Measurements from ENCODE around the gene PCID2. TPM values are rescaled to one million over a fixed set of nuclear protein-coding genes. Genes with fewer than 3 reads are reported as not detected.
A peak's percentile ranks its signal among the peaks of the same experiment; 100 is the strongest.

PCID2 gene
- total RNA-seq, 2 experiments from 2014 or later, result 60.3 to 68.0 TPM

- peak overlapping the region; percentile 81 for H3K4me3 Mint-ChIP-seq
- no peaks in the 10 kb centered on the region for H3K9me3 Mint-ChIP-seq (ENCODE audit: low read depth)
- H3K4me1 Mint-ChIP-seq, result peaks cover 64% of the 10 kb centered on the region
- H3K27ac Mint-ChIP-seq, result peak overlapping the region; percentile 87
- H3K27me3 Mint-ChIP-seq, result no peaks in the 10 kb centered on the region
- DNase-seq (peak; percentile 82), ATAC-seq (peak; percentile 46)
- peaks cover 35% of the 10 kb centered on the region for H3K36me3 Mint-ChIP-seq
- CTCF ChIA-PET, result interaction anchor here (0.8 to 2.7 kb wide), 8 partner anchors 9 to 376 kb away, joined by 3 to 18 read pairs (median 4); partner anchors contain the start of genes LAMP1 and TFDP1
These were observed 1.4 kb upstream of the PCID2 start for GRCh38 chr13:113209759-113210421.

- peak within 1 kb of the TSS; percentile 88 for H3K27ac Mint-ChIP-seq
- CTCF ChIA-PET, result interaction anchor here (0.8 to 2.7 kb wide), 8 partner anchors 9 to 377 kb away, joined by 3 to 18 read pairs (median 4); partner anchors contain the start of genes LAMP1 and TFDP1
- peak; percentile 82 for DNase-seq
- H3K9me3 Mint-ChIP-seq (ENCODE audit: low read depth), result no peaks in the 10 kb centered on the region
- peak within 1 kb of the TSS; percentile 81 for H3K4me3 Mint-ChIP-seq
- ATAC-seq, result peak; percentile 65
- H3K27me3 Mint-ChIP-seq, result no peaks in the 10 kb centered on the region
- H3K4me1 Mint-ChIP-seq, result peaks cover 68% of the 10 kb centered on the region
- H3K36me3 Mint-ChIP-seq, result peaks cover 36% of the 10 kb centered on the region
These were observed 878 bp upstream of the PCID2 start, which contains the start of gene CUL4A for GRCh38 chr13:113209336-113209758. CUL4A (plus strand) TSS chr13:113209613; CDS start chr13:113209628, 15 bp downstream.

DNA sequence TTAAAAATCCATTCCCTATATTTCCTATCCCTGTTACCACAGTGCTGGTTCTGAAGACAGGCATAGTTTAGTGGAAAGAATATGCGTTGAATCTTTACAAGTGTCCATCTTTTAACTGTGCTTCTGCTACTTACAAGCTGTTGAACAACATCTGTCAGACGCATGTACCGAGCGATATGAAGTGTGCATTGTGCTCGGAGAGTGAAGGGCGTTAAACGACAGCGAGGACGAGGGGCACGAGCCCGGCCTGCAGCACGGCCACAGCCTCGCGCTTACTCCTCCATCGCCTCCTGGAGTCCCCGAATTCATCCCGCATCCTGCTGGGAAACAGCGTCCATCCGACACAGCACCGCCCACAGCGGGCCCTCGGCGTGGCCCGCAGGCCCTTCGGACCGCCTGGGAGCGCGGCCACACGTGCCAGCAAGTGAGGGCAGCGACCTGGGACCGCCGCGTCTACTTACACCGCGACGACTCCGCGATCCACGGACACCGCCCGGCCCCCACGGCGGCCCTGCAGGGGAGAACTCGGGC lies 514 bp downstream of the PCID2 start:
- ATAC-seq, result peak; percentile 1
- CTCF ChIA-PET, result interaction anchor here (1.0 to 2.7 kb wide), 7 partner anchors 11 to 519 kb away, joined by 3 to 18 read pairs (median 4); no protein-coding TSS in a partner anchor
- Mint-ChIP-seq H3K4me1 (peaks cover 66% of the 10 kb centered on the region), H3K27me3 (no peaks in the 10 kb centered on the region), H3K9me3 (ENCODE audit: low read depth) (no peaks in the 10 kb centered on the region), H3K4me3 (peak overlapping the region; percentile 81), H3K36me3 (peaks cover 33% of the 10 kb centered on the region), H3K27ac (peak overlapping the region; percentile 88)
- DNase-seq, result no peak

GRCh38 chr13:113207460-113207859 lies 1.0 kb downstream of the PCID2 start:
- H3K4me3 Mint-ChIP-seq, result peak overlapping the region; percentile 81
- peaks cover 33% of the 10 kb centered on the region for H3K36me3 Mint-ChIP-seq
- ATAC-seq (no peak), DNase-seq (no peak)
- H3K9me3 Mint-ChIP-seq (ENCODE audit: low read depth), result no peaks in the 10 kb centered on the region
- peak overlapping the region; percentile 88 for H3K27ac Mint-ChIP-seq
- peaks cover 65% of the 10 kb centered on the region for H3K4me1 Mint-ChIP-seq
- CTCF ChIA-PET, result interaction anchor here (1.0 to 1.6 kb wide), 8 partner anchors 11 to 519 kb away, joined by 3 to 4 read pairs (median 4); no protein-coding TSS in a partner anchor
- no peaks in the 10 kb centered on the region for H3K27me3 Mint-ChIP-seq

DNA sequence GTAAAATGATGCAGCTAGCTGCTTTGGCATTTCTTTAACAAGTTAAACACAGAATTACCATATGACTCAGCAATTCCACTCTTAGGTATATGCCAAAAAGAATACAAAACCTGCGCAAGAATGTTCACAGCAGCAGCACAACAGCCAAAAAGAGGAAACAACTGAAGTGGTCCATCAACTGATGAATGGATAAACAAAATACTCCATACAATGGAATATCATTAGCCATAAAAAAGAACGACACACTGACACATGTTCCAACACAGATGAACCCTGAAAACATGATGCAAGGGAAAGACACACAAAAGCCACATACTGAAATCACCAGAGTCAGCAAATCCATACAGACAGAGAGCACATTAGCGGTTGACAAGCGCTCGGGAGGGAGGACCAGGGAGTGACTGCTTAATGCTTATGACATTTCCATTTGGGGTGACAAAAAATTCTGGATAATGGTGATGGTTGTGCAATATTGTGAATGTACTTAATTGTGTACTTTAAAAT lies 3.0 kb downstream of the PCID2 start:
- H3K4me1 Mint-ChIP-seq, result peaks cover 56% of the 10 kb centered on the region
- H3K36me3 Mint-ChIP-seq, result peaks cover 20% of the 10 kb centered on the region
- CTCF ChIA-PET, result no interaction called here
- DNase-seq (no peak), ATAC-seq (no peak)
- peak overlapping the region; percentile 2 for H3K4me3 Mint-ChIP-seq
- no peaks in the 10 kb centered on the region for H3K27me3 Mint-ChIP-seq
- H3K27ac Mint-ChIP-seq, result peak overlapping the region; percentile 23
- H3K9me3 Mint-ChIP-seq (ENCODE audit: low read depth), result no peaks in the 10 kb centered on the region

DNA sequence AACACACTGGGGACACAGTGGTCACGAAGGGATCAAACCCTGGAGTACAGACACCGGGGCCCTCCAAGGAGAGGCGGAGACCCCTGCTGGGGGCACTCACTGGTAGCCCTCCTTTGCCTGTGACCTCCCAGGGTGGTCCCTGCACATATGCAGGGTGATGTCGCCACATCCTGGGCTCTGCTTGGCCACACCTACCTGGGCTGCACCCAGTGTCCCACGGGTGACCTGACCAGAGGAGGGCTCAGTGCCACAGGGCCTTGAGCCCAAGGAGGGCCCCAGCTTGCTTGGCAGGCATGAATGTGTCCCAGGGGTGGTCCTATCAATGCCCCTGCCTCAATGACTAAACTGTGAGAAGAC lies 4.1 kb downstream of the PCID2 start:
- Mint-ChIP-seq H3K27ac (no peak overlapping the region), H3K9me3 (ENCODE audit: low read depth) (no peaks in the 10 kb centered on the region), H3K4me1 (peaks cover 53% of the 10 kb centered on the region), H3K36me3 (peaks cover 23% of the 10 kb centered on the region), H3K27me3 (no peaks in the 10 kb centered on the region), H3K4me3 (no peak overlapping the region)
- CTCF ChIA-PET, result no interaction called here
- DNase-seq (no peak), ATAC-seq (no peak)

- ATAC-seq (no peak), DNase-seq (no peak)
- peaks cover 26% of the 10 kb centered on the region for H3K36me3 Mint-ChIP-seq
- H3K27me3 Mint-ChIP-seq, result no peaks in the 10 kb centered on the region
- CTCF ChIA-PET, result interaction anchor here (0.6 to 0.9 kb wide), 2 partner anchors 17 to 77 kb away, joined by 3 to 4 read pairs; no protein-coding TSS in a partner anchor
- H3K4me1 Mint-ChIP-seq, result peaks cover 53% of the 10 kb centered on the region
- peak overlapping the region; percentile 14 for H3K27ac Mint-ChIP-seq
- no peaks in the 10 kb centered on the region for H3K9me3 Mint-ChIP-seq (ENCODE audit: low read depth)
- no peak overlapping the region for H3K4me3 Mint-ChIP-seq
These were observed 4.7 kb downstream of the PCID2 start for GRCh38 chr13:113203507-113204377.

DNA sequence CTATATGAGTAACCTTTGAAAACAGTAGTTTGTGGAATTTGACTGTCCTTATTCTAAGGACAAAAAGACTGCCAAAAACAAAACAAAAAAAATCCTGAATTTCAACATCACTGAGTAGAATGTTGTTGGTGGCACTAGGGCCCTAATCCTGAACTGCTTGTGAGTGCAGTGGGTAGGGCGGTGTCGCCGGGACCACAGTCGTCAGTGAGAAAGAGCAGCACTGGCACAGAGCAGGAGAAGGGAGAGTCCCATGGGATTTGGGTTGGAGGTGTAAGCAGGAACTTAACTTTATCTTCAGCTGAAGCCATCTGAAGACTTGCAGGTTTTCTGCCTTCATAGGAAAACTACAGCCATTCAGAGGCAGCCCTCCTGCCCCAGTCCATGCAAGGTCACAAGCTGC lies 5.6 kb downstream of the PCID2 start:
- Mint-ChIP-seq H3K27ac (peak overlapping the region; percentile 14), H3K27me3 (no peaks in the 10 kb centered on the region), H3K4me3 (no peak overlapping the region), H3K4me1 (peaks cover 53% of the 10 kb centered on the region), H3K36me3 (peaks cover 29% of the 10 kb centered on the region), H3K9me3 (ENCODE audit: low read depth) (no peaks in the 10 kb centered on the region)
- ATAC-seq (no peak), DNase-seq (no peak)
- CTCF ChIA-PET, result interaction anchor here (0.9 kb wide), 1 partner anchor 76 kb away, joined by 3 read pairs; no protein-coding TSS in a partner anchor

DNA sequence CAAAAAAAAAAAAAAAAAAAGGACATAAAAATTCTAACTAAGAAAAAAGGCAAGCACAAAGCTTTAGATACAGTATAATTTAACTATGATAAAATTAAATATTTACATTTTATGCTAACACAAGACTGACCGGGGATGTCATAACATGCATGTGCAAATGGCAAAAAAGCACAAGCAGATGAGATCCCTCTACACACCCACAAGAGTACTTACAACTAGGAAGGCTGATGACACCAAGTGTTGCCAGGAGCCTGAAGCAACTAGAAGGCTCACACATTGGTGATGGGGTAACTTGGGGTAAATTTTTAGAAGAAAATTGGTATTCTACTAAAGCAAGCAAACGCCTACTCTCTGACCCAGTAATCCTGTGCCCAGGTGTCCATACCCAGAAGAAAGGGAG lies 6.7 kb downstream of the PCID2 start:
- no peak overlapping the region for H3K27ac Mint-ChIP-seq
- peaks cover 44% of the 10 kb centered on the region for H3K4me1 Mint-ChIP-seq
- no peak for DNase-seq
- CTCF ChIA-PET, result no interaction called here
- H3K36me3 Mint-ChIP-seq, result peaks cover 34% of the 10 kb centered on the region
- no peaks in the 10 kb centered on the region for H3K27me3 Mint-ChIP-seq
- H3K4me3 Mint-ChIP-seq, result no peak overlapping the region
- H3K9me3 Mint-ChIP-seq (ENCODE audit: low read depth), result no peaks in the 10 kb centered on the region
- ATAC-seq, result no peak

- Mint-ChIP-seq H3K4me1 (peaks cover 3% of the 10 kb centered on the region), H3K27ac (no peak overlapping the region), H3K4me3 (no peak overlapping the region), H3K27me3 (no peaks in the 10 kb centered on the region), H3K9me3 (ENCODE audit: low read depth) (no peaks in the 10 kb centered on the region), H3K36me3 (peaks cover 30% of the 10 kb centered on the region)
- CTCF ChIA-PET, result interaction anchor here (2.1 kb wide), 1 partner anchor 10 kb away, joined by 4 read pairs; no protein-coding TSS in a partner anchor
- DNase-seq (no peak), ATAC-seq (no peak)
These were observed 11.3 kb downstream of the PCID2 start for GRCh38 chr13:113196970-113197737.

DNA sequence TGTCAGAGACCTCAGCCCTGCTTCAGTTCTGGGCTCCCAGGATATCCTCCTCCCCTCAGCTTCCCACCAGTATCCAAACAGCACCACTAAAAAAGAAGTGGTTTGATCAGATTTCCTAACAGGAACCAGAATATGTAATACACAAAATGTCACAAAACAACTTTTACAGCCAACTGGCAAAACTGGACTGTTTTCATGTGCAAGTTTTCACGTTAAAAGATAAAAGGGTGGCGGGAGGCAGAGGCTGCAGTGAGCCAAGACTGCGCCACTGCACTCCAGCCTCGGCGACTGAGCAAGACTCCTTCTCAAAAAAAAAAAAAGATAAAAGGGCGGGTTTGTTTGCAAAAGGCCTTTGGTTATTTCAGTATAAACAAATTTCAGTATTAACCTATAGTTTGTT lies 13.1 kb downstream of the PCID2 start:
- H3K27me3 Mint-ChIP-seq, result no peaks in the 10 kb centered on the region
- no peak overlapping the region for H3K27ac Mint-ChIP-seq
- H3K9me3 Mint-ChIP-seq (ENCODE audit: low read depth), result no peaks in the 10 kb centered on the region
- no peak overlapping the region for H3K4me3 Mint-ChIP-seq
- peaks cover 34% of the 10 kb centered on the region for H3K36me3 Mint-ChIP-seq
- CTCF ChIA-PET, result no interaction called here
- ATAC-seq, result no peak
- H3K4me1 Mint-ChIP-seq, result no peaks in the 10 kb centered on the region
- DNase-seq, result no peak

- Mint-ChIP-seq H3K27ac (peak overlapping the region; percentile 18), H3K4me3 (no peak overlapping the region), H3K4me1 (peaks cover 13% of the 10 kb centered on the region), H3K9me3 (ENCODE audit: low read depth) (peaks cover 2% of the 10 kb centered on the region), H3K27me3 (no peaks in the 10 kb centered on the region), H3K36me3 (peaks cover 46% of the 10 kb centered on the region)
- CTCF ChIA-PET, result no interaction called here
- DNase-seq (no peak), ATAC-seq (no peak)
These were observed 15.6 kb downstream of the PCID2 start for GRCh38 chr13:113192902-113193301.

All from activated CD8-positive, alpha-beta memory T cell treated with anti-CD3 and anti-CD28 coated beads, Interleukin-2, amount 10 ng/mL, durations not matched to agents 7 days and 5 days (primary cell).